GM21447 (cell line): ENCODE measurements around the gene DGKI.

Experiments used
- ATAC-seq: cut with Tn5 transposase; IDR thresholded peaks from one replicate; pipeline ENCODE4 v1.9.1; 2021; ENCODE audit not compliant: unreplicated experiment

DGKI gene

GRCh38 chr7:137547485-137547884 lies 299.3 kb downstream of the DGKI start:
- ATAC-seq: no peak

- ATAC-seq: no peak
Measured at GRCh38 chr7:137546671-137547070, 300.1 kb downstream of the DGKI start.

GRCh38 chr7:137546009-137546408 lies 300.8 kb downstream of the DGKI start:
- no peak for ATAC-seq

GRCh38 chr7:137545059-137545716 lies 301.6 kb downstream of the DGKI start:
- ATAC-seq: no peak

- no peak for ATAC-seq
Measured at GRCh38 chr7:137544453-137545058, 302.2 kb downstream of the DGKI start.

GRCh38 chr7:137539111-137539715 lies 307.6 kb downstream of the DGKI start:
- no peak for ATAC-seq

GRCh38 chr7:137538361-137538762 lies 308.4 kb downstream of the DGKI start:
- ATAC-seq: no peak

GRCh38 chr7:137535579-137535978 lies 311.2 kb downstream of the DGKI start:
- ATAC-seq: no peak

- ATAC-seq: no peak
Measured at GRCh38 chr7:137531671-137532070, 315.1 kb downstream of the DGKI start.

GRCh38 chr7:137527634-137528033 lies 319.1 kb downstream of the DGKI start:
- ATAC-seq: no peak

- no peak for ATAC-seq
Measured at GRCh38 chr7:137523171-137523570, 323.6 kb downstream of the DGKI start.

GRCh38 chr7:137521451-137521850 lies 325.3 kb downstream of the DGKI start:
- no peak for ATAC-seq

- ATAC-seq: no peak
Measured at GRCh38 chr7:137519947-137520346, 326.8 kb downstream of the DGKI start.

GRCh38 chr7:137519181-137519691 lies 327.5 kb downstream of the DGKI start:
- ATAC-seq: no peak

- no peak for ATAC-seq
Measured at GRCh38 chr7:137513091-137513490, 333.7 kb downstream of the DGKI start.

GRCh38 chr7:137507096-137507495 lies 339.7 kb downstream of the DGKI start:
- ATAC-seq: no peak

- no peak for ATAC-seq
Measured at GRCh38 chr7:137506031-137506430, 340.7 kb downstream of the DGKI start.

GRCh38 chr7:137501562-137501961 lies 345.2 kb downstream of the DGKI start:
- ATAC-seq: no peak

GRCh38 chr7:137492889-137493288 lies 353.9 kb downstream of the DGKI start:
- ATAC-seq: no peak

- ATAC-seq: no peak
Measured at GRCh38 chr7:137489880-137490279, 356.9 kb downstream of the DGKI start.

GRCh38 chr7:137488038-137488437 lies 358.7 kb downstream of the DGKI start:
- ATAC-seq: no peak

GRCh38 chr7:137485818-137486217 lies 361.0 kb downstream of the DGKI start:
- ATAC-seq: no peak
